Fibroblast of villous mesenchyme (primary cell): ENCODE results near the gene GRIA1. TPM values are rescaled to one million over a fixed set of nuclear protein-coding genes. Genes with fewer than 3 reads are reported as not detected.

Experiments used
- DNase-seq: peaks from one replicate; pipeline ENCODE4 v3.0.0-alpha.2; 2010; ENCODE audit warnings: low read depth
- H3K4me3 ChIP-seq: 2 replicates; pipeline ENCODE4 v1.5.1; 2011; ENCODE audit warnings: low read depth, mild to moderate bottlenecking, low read length
- total RNA-seq: library from RNA; depleted of rRNA; stranded (reverse); fragments of >200 nt; gene quantifications from 2 replicates; pipeline ENCODE4 v1.2.3, GENCODE V29; 2012
- TF ChIP-seq, protein P1 (sequence below): IDR thresholded peaks from 2 replicates; pipeline ENCODE4 v1.5.1; 2012; ENCODE audit warnings: low read depth, mild to moderate bottlenecking, low read length; ENCODE audit not compliant: insufficient read depth

Gene GRIA1
- total RNA-seq, 1 donor, result 22.5 TPM

DNA sequence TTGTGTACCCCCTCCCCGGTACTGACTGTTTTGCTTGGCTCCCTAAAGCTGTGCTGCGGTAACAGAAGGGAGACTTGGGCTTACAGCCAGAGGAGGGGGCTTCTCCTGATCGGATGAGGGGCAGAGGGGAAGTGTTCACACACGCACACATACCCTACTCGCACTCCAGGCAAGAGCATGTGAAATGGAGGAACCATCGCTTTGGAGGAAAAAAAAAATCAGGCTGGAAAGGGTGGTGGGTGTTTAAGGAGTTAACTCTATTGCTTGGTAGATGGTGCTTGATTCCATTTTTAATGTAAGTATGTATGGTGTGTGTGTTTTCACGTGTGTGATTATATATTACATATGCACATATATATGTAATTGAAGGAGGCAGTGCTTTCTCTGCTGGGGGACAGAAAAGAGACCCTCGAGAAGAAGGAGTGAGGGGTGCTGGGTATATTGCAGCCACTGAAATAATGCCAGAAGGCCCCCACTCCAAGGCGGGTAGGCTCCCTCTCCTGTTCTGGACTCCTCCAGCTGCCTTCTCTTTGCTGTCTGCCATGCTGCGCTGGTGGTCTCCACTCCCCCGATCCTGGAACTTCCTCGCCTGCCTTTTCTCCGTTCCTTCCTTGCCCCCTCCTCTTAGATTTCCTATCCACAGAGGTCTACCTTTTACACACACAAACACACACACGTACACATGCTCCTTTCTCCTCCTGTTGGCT is 721 bp downstream of the GRIA1 start:
- H3K4me3 ChIP-seq, result peak overlapping the region; percentile 54
- no peak for DNase-seq
- TF ChIP-seq, protein P1, sequence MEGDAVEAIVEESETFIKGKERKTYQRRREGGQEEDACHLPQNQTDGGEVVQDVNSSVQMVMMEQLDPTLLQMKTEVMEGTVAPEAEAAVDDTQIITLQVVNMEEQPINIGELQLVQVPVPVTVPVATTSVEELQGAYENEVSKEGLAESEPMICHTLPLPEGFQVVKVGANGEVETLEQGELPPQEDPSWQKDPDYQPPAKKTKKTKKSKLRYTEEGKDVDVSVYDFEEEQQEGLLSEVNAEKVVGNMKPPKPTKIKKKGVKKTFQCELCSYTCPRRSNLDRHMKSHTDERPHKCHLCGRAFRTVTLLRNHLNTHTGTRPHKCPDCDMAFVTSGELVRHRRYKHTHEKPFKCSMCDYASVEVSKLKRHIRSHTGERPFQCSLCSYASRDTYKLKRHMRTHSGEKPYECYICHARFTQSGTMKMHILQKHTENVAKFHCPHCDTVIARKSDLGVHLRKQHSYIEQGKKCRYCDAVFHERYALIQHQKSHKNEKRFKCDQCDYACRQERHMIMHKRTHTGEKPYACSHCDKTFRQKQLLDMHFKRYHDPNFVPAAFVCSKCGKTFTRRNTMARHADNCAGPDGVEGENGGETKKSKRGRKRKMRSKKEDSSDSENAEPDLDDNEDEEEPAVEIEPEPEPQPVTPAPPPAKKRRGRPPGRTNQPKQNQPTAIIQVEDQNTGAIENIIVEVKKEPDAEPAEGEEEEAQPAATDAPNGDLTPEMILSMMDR, result no peak

DNA sequence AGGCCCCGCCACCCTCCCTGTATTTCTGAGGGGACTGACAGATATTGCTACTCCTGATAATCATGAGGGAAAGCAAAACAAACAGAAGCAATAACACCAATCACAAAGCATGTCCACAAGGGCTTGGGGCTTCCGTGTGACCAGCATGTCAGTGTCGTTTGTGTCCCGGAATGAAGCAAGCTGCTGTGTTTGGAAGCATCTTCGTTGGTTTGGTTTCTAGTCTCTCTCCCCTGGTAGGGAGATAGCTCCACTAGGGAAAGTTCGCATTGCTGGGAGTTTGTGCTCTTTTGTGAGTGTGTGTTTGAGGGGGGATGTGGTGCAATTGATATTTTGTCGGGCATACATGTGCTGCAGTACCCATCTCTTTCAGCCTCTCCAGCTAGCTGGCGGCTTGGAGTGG is 1.4 kb downstream of the GRIA1 start:
- TF ChIP-seq, protein P1, result no peak
- no peak for DNase-seq
- peak overlapping the region; percentile 54 for H3K4me3 ChIP-seq

DNA sequence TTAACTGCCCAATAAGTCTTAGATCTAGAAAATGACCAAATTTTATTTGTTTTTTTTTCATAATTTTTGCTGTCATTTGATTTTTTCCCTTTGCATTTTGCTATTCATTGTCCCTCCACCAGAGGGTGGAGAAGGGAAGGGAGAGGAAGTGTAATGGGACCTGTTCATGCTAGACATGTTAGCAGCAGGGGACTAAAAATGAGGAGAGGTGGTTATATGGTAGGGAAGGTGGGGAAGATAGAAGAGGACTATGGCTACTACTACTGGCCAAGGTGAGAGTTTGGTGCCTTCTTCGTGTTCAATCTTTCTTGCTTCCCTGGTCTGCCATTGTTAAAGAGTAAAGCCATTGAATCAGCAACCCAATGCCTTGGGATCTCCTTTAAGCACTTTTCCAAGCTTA is 6.4 kb downstream of the GRIA1 start:
- TF ChIP-seq, protein P1, result peak; percentile 97
- DNase-seq, result peak; percentile 60
- no peak overlapping the region for H3K4me3 ChIP-seq

DNA sequence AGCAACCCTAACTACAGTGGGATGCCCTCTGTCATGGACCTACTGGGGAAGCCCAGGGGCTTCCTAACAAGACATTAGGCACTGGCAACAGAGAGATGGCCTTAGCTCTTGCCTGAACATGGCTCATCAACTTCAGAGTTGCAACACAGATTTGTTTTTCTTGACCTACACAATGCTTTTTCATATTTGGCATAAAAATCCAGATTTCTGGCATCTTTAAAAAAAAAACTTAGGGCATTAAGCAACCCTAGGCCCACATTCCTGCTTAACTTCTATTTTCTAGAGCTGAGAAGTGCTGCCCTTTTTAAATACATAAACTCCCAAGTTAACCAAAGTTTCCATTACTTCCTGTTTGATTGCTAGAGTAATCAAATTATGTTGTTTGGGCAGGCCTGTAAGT is 8.0 kb downstream of the GRIA1 start:
- DNase-seq, result peak; percentile 30
- TF ChIP-seq, protein P1, result no peak
- H3K4me3 ChIP-seq, result no peak overlapping the region

DNA sequence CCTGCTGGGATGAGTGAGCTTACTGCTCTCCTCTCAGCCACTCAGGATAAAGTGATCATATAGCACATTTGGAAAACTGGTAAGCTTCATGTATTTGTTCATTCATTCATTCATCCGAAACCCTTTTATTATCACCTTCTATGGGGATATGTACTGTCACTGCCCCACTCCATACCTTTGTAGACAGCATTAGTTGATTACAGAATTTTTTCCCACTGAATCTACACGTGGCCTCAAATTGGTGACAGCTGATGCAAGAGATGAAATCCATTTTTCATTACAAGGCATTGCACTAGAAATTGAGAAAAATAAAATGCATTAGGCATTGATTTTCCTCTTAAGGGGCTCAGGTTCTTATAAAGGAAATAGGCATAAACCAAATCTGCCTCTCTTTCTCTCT is 9.7 kb downstream of the GRIA1 start:
- no peak for DNase-seq
- TF ChIP-seq, protein P1, result no peak
- no peak overlapping the region for H3K4me3 ChIP-seq

DNA sequence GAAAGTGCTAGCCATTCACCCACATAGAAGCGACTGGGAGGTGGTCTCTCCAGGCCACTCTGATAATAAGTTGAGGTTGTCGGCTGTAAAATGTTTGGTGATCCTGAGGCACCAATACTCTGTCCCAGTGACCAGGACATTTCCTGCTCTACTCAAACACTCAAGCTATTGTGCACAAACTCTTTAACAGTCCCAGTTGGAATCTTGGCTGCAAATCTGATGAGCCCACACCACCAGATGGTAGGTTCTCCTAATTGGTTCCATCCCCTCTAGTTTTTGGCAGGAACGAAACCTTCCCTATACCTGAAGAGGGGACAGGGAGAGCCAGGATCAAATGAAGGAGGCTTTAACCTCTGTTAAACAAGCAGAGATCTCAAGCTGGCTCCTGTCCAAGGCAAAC is 14.3 kb downstream of the GRIA1 start:
- TF ChIP-seq, protein P1, result no peak
- DNase-seq, result no peak
- no peak overlapping the region for H3K4me3 ChIP-seq

DNA sequence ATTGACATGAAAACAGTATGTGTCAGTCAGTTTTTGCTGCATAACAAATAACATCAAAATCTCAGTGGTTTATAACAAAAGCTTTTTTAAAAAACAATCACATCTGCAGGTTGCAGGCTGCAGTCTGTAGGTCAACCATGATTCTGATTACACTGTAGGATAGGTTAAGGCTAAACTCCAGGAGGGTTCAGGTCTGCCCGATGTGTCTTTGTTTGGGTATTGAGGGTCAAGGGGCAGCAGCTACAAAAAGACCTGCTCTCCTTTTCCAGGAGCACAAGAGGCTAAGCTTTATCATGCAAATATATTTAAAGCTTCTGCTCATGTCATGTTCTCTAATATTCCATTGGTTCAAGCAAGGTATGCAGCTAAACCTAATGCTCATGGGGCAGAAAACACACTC is 18.2 kb downstream of the GRIA1 start:
- TF ChIP-seq, protein P1, result no peak
- H3K4me3 ChIP-seq, result no peak overlapping the region
- DNase-seq, result no peak
